GM18519 (cell line): Measurements from ENCODE around the gene RYR2.
"Not testable (repeated sequence)": the region's sequence is repeated elsewhere in the genome, so short reads cannot be mapped to it uniquely, and the experiment has no call there.

Experiments used
- ATAC-seq: cut with Tn5 transposase; IDR thresholded peaks from one replicate; pipeline ENCODE4 v1.9.1; 2021; ENCODE audit warnings: mild to moderate bottlenecking, moderate library complexity; ENCODE audit not compliant: unreplicated experiment, low FRiP score

RYR2 gene

DNA sequence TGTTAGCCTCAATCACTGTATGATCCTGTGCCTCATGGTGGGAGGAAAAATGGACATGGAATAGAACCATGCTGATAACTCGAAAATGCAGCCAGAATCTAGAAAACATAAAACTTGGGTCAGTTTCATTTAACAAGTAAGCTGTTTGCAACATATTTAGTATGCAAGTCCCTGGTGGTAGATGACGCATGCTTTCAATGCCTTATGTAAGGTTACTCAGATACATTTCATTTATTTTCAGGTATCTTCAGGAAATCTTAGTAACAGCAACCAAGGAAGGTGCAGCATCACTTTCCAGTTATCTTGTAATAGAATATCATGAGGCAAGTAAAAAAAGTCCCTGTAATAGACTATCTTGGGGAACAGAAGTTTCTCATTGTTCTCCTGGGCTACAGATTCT is 92.9 kb downstream of the RYR2 start:
- no peak for ATAC-seq

DNA sequence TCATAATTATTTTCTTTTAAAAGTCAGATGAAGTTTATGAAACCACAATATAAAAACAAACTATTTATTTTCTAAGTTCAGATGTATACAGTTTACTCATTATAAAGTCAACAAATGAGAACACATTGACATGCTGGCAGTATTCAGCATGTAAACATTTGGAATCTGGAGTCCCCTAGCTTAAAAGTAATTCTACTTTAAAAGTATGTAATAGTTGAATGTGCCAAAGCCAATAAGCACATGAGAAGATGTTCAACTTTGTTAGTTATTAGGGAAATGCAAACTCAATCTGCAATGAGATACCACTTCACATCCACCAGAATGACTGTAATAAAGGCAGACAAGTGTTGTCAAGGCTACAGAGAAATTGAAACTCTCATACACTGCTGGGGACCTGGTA is 96.6 kb downstream of the RYR2 start:
- no peak for ATAC-seq

GRCh38 chr1:237139732-237140131 is 97.7 kb downstream of the RYR2 start:
- ATAC-seq = no peak

- no peak for ATAC-seq
These were observed 99.0 kb downstream of the RYR2 start for GRCh38 chr1:237140986-237141385.

DNA sequence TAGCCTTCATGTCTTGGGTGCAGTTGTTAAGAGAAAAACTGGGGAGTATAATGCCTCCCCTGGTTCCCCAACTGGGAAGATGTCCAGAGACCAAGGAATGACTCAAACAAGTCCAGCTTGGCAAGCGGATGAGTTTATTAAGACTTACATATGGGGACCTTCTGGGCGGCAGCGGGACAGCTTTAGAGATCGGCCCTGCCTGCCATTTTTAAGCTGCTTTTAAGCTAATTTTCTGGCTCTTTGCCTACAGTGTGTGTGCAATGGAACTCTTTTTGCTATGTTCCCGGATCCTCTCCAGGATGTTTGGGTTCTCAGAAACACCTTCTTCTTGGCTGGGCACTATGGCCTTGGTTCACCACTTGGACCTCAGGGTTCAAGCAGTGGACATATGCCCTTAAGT is 99.5 kb downstream of the RYR2 start:
- ATAC-seq = no peak

DNA sequence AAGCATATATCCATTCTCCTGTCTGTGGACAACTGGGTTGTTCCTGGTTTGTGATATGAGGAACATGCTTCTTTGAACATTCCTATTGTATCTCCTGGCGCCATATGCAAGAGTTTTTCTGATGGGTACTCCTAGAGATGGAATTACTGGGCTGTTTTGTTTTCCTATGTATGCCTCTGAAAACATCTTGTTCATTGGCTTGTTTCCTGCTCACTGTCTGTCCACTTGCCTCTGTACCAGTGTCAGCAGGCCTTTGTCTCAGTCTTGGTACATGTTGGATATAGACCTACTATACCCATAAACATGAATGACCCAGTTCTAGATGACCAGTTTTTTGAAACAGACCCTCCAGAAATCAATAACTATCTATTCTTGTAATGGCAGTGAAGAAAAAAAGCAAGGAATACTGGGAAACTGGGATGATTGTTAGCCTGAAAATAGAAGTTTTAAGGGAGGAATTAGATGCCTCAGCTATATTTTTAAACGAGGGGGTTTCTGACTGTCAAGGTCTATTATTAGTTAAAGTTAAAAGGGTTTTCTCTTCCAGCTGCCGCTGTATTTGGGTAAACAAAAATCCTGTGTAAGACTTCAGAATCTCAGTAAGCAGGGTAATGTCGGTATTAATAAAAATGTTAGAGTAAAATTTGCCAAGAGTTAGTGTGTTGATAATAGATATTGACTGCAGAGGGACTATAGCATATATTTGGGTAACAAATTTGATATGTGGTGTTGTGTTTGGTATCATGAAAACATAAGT is 103.6 kb downstream of the RYR2 start:
- no peak for ATAC-seq

DNA sequence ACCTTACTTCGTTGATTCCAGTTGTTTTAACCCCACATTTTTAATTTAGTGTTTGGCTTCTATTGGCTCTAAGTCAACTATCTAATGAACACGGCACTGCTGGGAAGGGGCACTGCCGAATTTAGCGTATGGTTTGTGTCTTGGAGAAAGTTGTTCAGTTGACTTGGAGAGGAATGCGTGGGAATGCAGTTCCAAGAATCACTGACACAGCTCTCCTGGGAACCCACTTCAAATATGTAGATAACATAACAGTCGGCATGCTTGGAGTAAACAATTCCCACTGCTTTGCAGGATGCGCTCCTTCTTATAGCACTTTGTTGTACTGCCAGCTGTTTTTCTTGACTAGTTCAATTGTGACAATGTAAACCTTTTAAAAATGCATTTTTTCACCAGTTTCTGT is 104.3 kb downstream of the RYR2 start:
- no peak for ATAC-seq

DNA sequence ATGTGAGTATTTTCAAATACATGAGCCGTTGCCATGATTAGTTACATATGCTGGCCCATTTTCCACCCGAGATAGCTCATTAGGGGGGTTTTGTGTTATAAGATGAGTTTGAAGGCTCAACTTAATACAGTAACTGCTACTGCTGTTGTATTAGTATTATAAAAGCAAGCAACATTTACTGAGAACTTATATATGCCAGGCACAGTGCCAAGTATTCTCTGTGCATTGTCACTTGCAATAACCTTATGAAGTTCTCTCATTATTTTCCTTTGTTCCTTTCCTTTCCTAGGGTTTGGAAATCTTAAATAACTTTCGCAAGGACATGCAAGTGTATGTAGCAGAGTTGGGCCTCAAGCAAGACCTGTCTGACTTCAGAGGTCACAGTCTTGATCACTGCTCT is 107.9 kb downstream of the RYR2 start:
- no peak for ATAC-seq

DNA sequence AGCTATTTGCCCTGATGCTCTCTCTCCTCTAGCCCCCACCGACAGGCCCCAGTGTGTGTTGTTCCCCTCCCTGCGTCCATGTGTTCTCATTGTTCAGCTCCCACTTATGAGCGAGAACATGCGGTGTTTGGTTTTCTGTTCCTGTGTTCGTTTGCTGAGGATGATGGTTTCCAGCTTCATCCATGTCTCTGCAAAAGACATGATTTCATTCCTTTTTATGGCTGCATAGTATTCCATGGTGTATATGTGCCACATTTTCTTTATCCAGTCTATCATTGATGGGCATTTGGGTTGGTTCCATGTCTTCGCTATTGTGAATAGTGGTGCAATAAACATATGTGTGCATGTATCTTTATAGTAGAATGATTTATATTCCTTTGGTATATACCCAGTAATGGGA is 110.0 kb downstream of the RYR2 start:
- not testable (repeated sequence) for ATAC-seq

- no peak for ATAC-seq
These were observed 110.7 kb downstream of the RYR2 start for GRCh38 chr1:237152506-237153335.

DNA sequence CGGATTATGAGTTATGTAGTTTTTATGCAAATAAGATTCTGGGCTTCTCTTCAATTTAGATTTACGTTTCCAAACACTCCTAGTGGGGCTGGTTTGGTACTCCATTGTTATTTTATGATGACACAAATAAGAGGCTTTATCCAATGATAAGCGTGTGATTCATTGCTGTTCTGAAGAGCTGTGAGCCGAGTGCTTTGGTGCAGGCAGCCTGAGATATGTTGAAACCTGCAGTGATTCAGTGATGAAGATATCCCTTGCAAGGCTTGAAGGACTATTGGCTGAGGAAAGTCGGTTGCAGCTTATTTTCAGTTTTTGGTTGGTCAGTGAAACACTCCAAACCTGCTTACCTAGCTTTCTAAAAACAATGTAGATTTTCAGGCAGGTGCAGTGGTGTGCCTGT is 112.2 kb downstream of the RYR2 start:
- no peak for ATAC-seq

DNA sequence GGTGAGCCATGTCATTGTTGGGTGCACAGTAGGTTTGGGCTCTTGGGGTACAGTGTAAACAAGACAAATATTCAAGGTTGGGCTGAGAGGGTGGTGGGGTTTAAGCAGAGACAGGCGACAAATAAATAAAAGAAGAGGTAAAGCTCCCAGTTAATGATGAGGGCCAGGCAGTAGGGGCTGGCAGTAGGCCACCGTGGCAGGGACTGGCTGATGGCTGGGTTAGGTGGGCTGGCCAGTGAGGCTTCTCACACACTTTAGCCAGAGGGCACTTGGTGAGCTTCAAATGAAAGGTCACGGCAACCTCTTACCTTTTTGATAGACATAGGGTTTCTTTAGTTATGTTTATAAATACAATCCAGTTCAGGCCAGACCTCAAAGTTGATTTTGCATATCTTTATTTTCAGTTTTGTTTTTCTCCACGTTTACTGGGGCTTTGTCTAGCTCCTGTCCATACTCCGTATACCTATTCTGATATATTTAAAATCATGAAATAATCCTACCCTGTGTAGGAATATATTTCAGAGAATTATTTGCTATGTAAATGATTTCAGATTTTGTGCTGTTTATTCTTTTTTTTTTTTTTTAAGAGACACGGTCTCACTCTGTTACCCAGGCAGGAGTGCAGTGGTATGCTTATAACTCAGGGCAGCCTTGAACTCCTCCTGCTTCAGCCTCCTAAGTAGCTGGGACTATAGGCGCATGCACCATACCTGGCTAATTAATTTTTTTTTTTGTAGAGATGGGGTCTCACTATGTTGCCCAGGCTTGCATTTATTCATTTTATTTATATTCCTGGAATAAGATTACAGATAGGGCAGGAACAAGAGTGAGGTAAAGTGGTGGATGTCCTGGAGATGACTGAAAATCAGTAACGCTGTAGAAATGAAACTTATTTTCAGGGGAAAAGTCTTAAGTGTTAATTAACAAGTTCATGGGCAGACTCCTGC is 122.7 kb downstream of the RYR2 start:
- no peak for ATAC-seq

DNA sequence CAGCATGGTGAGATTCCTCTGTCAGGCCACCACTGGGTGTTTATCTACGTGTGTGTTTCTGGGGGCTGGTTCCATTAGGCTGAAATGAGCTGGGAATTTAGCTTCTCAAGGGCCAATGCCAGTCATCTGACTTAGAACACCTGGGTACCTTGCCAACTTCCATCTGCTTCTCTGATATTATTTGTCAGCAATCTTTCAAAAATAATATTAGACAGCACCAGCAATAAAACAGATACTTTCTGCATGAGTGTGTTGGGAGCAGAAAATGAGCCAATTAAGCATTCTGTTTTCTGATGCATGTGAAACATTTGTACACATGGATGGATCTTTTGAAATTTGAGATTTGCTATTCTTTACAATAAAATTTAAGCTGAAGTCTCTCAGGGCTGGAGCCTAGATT is 124.1 kb downstream of the RYR2 start:
- ATAC-seq = no peak

- ATAC-seq = no peak
These were observed 124.7 kb downstream of the RYR2 start for GRCh38 chr1:237166593-237167101.

GRCh38 chr1:237170149-237170548 is 128.2 kb downstream of the RYR2 start:
- no peak for ATAC-seq

DNA sequence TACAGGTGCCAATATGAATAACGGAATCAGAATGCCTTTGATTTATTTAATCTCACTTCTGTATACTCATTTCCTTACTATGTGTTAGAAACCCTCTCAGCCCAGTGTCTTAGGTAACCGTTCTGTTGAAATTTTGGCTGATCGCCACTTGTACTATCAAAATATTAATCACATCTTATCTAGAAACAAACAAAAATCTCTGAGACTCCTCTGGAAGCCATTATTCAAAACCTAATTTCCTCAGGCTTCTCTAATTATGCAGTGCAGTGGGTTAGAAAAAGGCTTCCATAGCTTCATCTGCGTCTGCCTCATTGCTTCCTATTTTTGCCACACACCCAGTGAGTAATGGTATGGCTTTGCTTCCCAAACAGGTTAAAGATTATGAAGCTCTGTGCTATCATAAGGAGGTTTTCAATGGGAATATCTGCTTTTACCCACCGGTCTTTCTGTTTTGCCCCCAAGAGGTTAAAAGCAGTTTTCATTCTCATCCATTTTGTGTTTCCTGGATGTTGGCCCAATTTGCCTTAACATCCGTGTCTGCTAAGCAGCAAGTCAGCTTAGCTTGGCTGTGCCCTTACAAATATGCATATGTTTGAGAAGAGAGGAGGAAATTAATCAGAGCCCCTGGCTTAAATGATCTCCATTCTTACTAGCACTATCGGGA is 129.6 kb downstream of the RYR2 start:
- no peak for ATAC-seq

GRCh38 chr1:237172118-237172485 is 130.1 kb downstream of the RYR2 start:
- no peak for ATAC-seq

DNA sequence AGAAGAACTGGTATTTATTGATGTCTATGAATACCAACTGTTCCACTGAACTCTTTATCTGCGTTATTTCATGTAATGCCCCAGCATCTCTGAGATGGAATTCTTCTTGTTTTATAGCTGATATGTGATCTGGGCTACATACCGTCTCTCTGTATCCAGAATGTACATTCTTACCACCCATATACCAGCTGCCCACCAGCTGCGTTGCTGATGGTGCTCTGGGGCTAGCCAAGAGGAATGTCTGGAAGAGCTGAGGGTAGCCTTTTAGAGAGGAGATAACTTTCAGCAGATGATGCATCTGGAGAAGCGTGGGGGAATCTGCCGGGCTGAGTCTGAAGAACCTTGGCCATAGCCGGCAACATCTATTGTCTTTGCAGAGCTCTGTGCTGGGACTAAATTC is 137.5 kb downstream of the RYR2 start:
- ATAC-seq = no peak

- ATAC-seq = no peak
These were observed 138.3 kb downstream of the RYR2 start for GRCh38 chr1:237180256-237180655.

DNA sequence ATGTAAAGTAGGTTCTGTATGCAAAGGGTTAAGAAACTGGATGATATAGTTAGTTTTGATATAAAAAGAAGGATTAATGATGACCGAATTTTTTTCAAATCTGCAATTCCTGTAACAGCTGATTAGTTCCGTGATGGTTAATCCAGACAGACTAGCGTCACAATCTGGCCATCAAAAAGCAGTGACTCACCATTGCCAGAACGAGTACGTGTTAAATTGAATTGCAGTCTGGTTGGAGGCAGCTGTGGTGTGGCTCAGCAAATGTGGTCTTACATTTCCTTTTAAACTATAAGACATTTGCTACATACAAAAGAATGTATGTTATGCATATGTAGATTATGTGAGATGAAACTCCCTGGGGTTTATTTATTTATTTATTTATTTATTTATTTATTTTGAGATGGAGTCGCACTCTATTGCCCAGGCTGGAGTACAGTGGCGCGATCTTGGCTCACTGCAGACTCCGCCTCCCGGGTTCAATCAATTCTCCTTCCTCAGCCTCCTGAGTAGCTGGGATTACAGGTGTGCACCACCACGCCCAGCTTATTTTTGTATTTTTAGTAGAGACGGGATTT is 139.8 kb downstream of the RYR2 start:
- no peak for ATAC-seq
